GM12878 (cell line): ENCODE measurements around the gene KLRC2. TPM values are rescaled to one million over a fixed set of nuclear protein-coding genes. Genes with fewer than 3 reads are reported as not detected.

Experiments
- ATAC-seq: fragments of 200-7000 bp; cut with Tn5 transposase; 3 replicates; pipeline ENCODE4 v1.9.1; 2020; ENCODE audit warnings: mild to moderate bottlenecking, moderate library complexity
- BruUV-seq: library from RNA; stranded (reverse); fragments of 400-500 nt; replicated peaks from 2 replicates; lab custom pipeline; 2021; lab: Mats Ljungman, UMichigan
- CTCF ChIA-PET: fragments of 300-600 bp; sonication (Branson Sonifier 250); formaldehyde crosslinking; extraction: SDS; loops from one replicate; lab custom pipeline; 2021; ENCODE audit warnings: inconsistent platforms; lab: Yijun Ruan, JAX
- POLR2A ChIA-PET: fragments of 350-600 bp; formaldehyde crosslinking; extraction: SDS; loops from one replicate; lab custom pipeline; 2021; ENCODE audit warnings: inconsistent platforms; lab: Charles Lee
- RAD21 ChIA-PET: fragments of 300-600 bp; sonication (Branson Sonifier 250); formaldehyde crosslinking; loops from one replicate; lab custom pipeline; 2023; ENCODE audit warnings: antibody characterized with exemption; ENCODE audit not compliant: unreplicated experiment; lab: Charles Lee
- SMC1A ChIA-PET: fragments of 300-600 bp; sonication (Branson Sonifier 250); formaldehyde crosslinking; loops from one replicate; lab custom pipeline; 2023; ENCODE audit not compliant: unreplicated experiment, uncharacterized antibody; lab: Charles Lee
- DNase-seq: peaks from one replicate; pipeline ENCODE4 v3.0.0-alpha.2; 2011; ENCODE audit warnings: low read depth, low spot score
- FAIRE-seq: peaks from 3 replicates; lab custom pipeline; 2011; peaks lifted over from hg19 to GRCh38; lab: Jason Lieb, UNC
- H2AFZ ChIP-seq: 2 replicates; pipeline ENCODE4 v1.6.0; 2011; ENCODE audit warnings: low read depth, low read length, control low read depth; ENCODE audit not compliant: control insufficient read depth
- H3K27ac ChIP-seq: 2 replicates; pipeline ENCODE4 v1.5.1; 2011; ENCODE audit warnings: control low read depth; ENCODE audit not compliant: control insufficient read depth, insufficient read depth
- H3K27me3 ChIP-seq, 2 experiments: replicated peaks in 1 of 2; 2 replicates each; pipeline versions ENCODE4 v1.6.0 to v1.6.1; 2011; ENCODE audit warnings: low read length in 1 of 2; ENCODE audit not compliant: control insufficient read depth in 2 of 2, insufficient read depth in 2 of 2
- H3K36me3 ChIP-seq, 2 experiments: 2 replicates each; pipeline ENCODE4 v1.5.1; 2011; ENCODE audit warnings: low read length in 1 of 2; ENCODE audit not compliant: control insufficient read depth in 2 of 2, insufficient read depth in 2 of 2
- H3K4me1 ChIP-seq: 2 replicates; pipeline ENCODE4 v1.6.1; 2011; ENCODE audit warnings: mild to moderate bottlenecking, low read length, moderate library complexity, mixed read lengths; ENCODE audit not compliant: control insufficient read depth, insufficient read depth
- H3K4me2 ChIP-seq: 2 replicates; pipeline ENCODE4 v1.6.0; 2011; ENCODE audit warnings: control low read depth; ENCODE audit not compliant: control insufficient read depth, insufficient read depth
- H3K4me3 ChIP-seq: fragments of 200-600 bp; sonication (generic); 2 replicates; pipeline ENCODE4 v1.5.1; 2016
- H3K79me2 ChIP-seq: 2 replicates; pipeline ENCODE4 v1.6.0; 2011; ENCODE audit warnings: low read length; ENCODE audit not compliant: control insufficient read depth, insufficient read depth
- H3K9ac ChIP-seq: 2 replicates; pipeline ENCODE4 v1.8.0; 2011; ENCODE audit warnings: low read length, control low read depth, mixed read lengths; ENCODE audit not compliant: control insufficient read depth, insufficient read depth
- H3K9me3 ChIP-seq: replicated peaks from 3 replicates; pipeline ENCODE4 v1.5.1; 2011; ENCODE audit warnings: mild to moderate bottlenecking, low read length; ENCODE audit not compliant: control insufficient read depth, insufficient read depth
- H4K20me1 ChIP-seq: 2 replicates; pipeline ENCODE4 v1.6.0; 2011; ENCODE audit not compliant: control insufficient read depth, insufficient read depth
- ESRRA ChIP-seq: IDR thresholded peaks from 2 replicates; pipeline ENCODE4 v1.6.1; 2012; ENCODE audit warnings: mild to moderate bottlenecking, low read length, improper control_type of control experiment
- HDAC6 ChIP-seq: fragments of 200-600 bp; sonication (generic); IDR thresholded peaks from one replicate; pipeline ENCODE4 v1.8.0; 2017; ENCODE audit warnings: antibody characterized with exemption; ENCODE audit not compliant: unreplicated experiment
- HDGF ChIP-seq: fragments of 450-650 bp; IDR thresholded peaks from 2 replicates; pipeline ENCODE4 v1.6.1; 2016; ENCODE audit warnings: antibody characterized with exemption
- JUNB ChIP-seq: IDR thresholded peaks from 2 replicates; pipeline ENCODE4 v1.6.1; 2016; ENCODE audit warnings: antibody characterized with exemption, mild to moderate bottlenecking
- LARP7 ChIP-seq: fragments of 450-650 bp; IDR thresholded peaks from 2 replicates; pipeline ENCODE4 v1.6.1; 2017; ENCODE audit warnings: mild to moderate bottlenecking
- RCOR1 ChIP-seq: conservative IDR thresholded peaks from 2 replicates; pipeline ENCODE4 v1.6.1; 2012; ENCODE audit warnings: low read depth, low read length, improper control_type of control experiment
- ZNF217 ChIP-seq: fragments of 450-650 bp; IDR thresholded peaks from 2 replicates; pipeline ENCODE4 v1.6.1; 2017; ENCODE audit warnings: antibody characterized with exemption, mild to moderate bottlenecking
- ZNF24 ChIP-seq: fragments of 450-650 bp; IDR thresholded peaks from 2 replicates; pipeline ENCODE4 v1.6.1; 2017; ENCODE audit warnings: antibody characterized with exemption, mild to moderate bottlenecking
- WGBS: methylation state at CpG from one replicate; pipeline ENCODE4 v1.1.6; 2016; ENCODE audit warnings: low lambda C conversion rate; ENCODE audit not compliant: insufficient replicate concordance, insufficient coverage; ENCODE audit errors: missing lambda C conversion rate; 5-methylcytosine and 5-hydroxymethylcytosine counted together
- in situ Hi-C: fragments of 300-500 bp; cut with MboI; formaldehyde crosslinking; loops from 9 replicates; pipeline ENCODE4 v1.14.3; 2018; ENCODE audit warnings: mixed read lengths
- intact Hi-C: fragments of 100-400 bp; cut with micrococcal nuclease; formaldehyde crosslinking; loops from one replicate; pipeline ENCODE4 v1.14.2; 2022; ENCODE audit not compliant: unreplicated experiment
- polyA plus RNA-seq, 11 experiments: library from polyadenylated mRNA; depleted of rRNA in 4 of 11; unstranded in 6 of 11; stranded (reverse) in 5 of 11; fragments of >200 nt; fragmentation: Nextera tagmentation in 4 of 11; fragmentation: Illumina TruSeq in 1 of 11; extraction: Ambion mirVana in 4 of 11; extraction: Trizol in 1 of 11; gene quantifications; 1 replicate in 1 of 11; 2 replicates in 10 of 11; pipeline versions ENCODE4 v1.2.1 to v1.2.3, GENCODE V29; 2011 to 2016; ENCODE audit warnings: inconsistent platforms in 2 of 11, missing spikeins in 2 of 11, low read depth in 1 of 11
- total RNA-seq, 4 experiments: library from RNA; depleted of rRNA in 3 of 4; stranded (reverse); fragments of >200 nt in 3 of 4; fragmentation: Illumina TruSeq in 1 of 4; extraction: Trizol in 1 of 4; gene quantifications; 2 replicates each; pipeline versions ENCODE4 v1.2.1 to v1.2.3, GENCODE V29; 2013 to 2021
- TF ChIP-seq, protein P1 (sequence below): IDR thresholded peaks from 2 replicates; pipeline ENCODE4 v1.6.1; 2012; ENCODE audit warnings: improper control_type of control experiment, low read depth, low read length; ENCODE audit not compliant: insufficient replicate concordance
- TF ChIP-seq, protein P2 (sequence below): fragments of 450-650 bp; IDR thresholded peaks from 2 replicates; pipeline ENCODE4 v1.6.1; 2018; ENCODE audit warnings: borderline replicate concordance, mild to moderate bottlenecking; ENCODE audit not compliant: partially characterized antibody
- TF ChIP-seq, protein P3 (sequence below): fragments of 450-650 bp; conservative IDR thresholded peaks from 2 replicates; pipeline ENCODE4 v1.6.1; 2017; ENCODE audit warnings: mild to moderate bottlenecking, moderate library complexity
- TF ChIP-seq, protein P4 (sequence below): fragments of 450-650 bp; IDR thresholded peaks from 2 replicates; pipeline ENCODE4 v1.6.1; 2018; ENCODE audit warnings: mild to moderate bottlenecking, low read depth, moderate library complexity; ENCODE audit not compliant: partially characterized antibody

KLRC2 gene
- total and polyA plus RNA-seq, 10 of the 15 experiments (the other 5 are each of a cell fraction or from before 2014, with no cell fraction given), result 0.15 to 0.40 (median 0.20) TPM; not detected in 5

DNA sequence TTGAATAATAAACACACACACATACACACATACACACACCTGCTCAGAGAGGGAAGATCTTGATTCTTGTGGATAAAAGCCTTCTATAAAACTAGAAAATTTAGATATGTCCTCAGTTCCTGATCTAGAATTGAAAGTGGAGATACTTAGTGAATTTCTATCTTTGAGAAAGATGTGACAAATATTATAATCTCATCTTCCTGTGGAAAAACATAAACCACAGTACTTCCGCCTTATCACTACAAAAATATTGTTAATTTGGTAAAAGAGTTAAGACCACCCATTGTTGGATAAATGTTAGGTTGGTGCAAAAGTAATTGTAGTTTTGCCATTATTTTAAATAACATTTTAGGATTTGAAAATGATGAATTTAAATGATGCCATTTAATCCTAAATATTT lies 45.9 kb downstream of the KLRC2 start, which contains the start of gene KLRK1:
TSS of gene KLRK1 (minus strand) at position 138 of the 400 bp plus-strand sequence. CDS start 1,231 bp downstream, outside the sequence.
- no peak for FAIRE-seq
- POLR2A ChIA-PET, result no interaction called here
- no peak within 1 kb of the TSS for H3K27ac ChIP-seq
- TF ChIP-seq, protein P1, sequence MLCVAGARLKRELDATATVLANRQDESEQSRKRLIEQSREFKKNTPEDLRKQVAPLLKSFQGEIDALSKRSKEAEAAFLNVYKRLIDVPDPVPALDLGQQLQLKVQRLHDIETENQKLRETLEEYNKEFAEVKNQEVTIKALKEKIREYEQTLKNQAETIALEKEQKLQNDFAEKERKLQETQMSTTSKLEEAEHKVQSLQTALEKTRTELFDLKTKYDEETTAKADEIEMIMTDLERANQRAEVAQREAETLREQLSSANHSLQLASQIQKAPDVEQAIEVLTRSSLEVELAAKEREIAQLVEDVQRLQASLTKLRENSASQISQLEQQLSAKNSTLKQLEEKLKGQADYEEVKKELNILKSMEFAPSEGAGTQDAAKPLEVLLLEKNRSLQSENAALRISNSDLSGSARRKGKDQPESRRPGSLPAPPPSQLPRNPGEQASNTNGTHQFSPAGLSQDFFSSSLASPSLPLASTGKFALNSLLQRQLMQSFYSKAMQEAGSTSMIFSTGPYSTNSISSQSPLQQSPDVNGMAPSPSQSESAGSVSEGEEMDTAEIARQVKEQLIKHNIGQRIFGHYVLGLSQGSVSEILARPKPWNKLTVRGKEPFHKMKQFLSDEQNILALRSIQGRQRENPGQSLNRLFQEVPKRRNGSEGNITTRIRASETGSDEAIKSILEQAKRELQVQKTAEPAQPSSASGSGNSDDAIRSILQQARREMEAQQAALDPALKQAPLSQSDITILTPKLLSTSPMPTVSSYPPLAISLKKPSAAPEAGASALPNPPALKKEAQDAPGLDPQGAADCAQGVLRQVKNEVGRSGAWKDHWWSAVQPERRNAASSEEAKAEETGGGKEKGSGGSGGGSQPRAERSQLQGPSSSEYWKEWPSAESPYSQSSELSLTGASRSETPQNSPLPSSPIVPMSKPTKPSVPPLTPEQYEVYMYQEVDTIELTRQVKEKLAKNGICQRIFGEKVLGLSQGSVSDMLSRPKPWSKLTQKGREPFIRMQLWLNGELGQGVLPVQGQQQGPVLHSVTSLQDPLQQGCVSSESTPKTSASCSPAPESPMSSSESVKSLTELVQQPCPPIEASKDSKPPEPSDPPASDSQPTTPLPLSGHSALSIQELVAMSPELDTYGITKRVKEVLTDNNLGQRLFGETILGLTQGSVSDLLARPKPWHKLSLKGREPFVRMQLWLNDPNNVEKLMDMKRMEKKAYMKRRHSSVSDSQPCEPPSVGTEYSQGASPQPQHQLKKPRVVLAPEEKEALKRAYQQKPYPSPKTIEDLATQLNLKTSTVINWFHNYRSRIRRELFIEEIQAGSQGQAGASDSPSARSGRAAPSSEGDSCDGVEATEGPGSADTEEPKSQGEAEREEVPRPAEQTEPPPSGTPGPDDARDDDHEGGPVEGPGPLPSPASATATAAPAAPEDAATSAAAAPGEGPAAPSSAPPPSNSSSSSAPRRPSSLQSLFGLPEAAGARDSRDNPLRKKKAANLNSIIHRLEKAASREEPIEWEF, result no peak
- TF ChIP-seq, protein P2, sequence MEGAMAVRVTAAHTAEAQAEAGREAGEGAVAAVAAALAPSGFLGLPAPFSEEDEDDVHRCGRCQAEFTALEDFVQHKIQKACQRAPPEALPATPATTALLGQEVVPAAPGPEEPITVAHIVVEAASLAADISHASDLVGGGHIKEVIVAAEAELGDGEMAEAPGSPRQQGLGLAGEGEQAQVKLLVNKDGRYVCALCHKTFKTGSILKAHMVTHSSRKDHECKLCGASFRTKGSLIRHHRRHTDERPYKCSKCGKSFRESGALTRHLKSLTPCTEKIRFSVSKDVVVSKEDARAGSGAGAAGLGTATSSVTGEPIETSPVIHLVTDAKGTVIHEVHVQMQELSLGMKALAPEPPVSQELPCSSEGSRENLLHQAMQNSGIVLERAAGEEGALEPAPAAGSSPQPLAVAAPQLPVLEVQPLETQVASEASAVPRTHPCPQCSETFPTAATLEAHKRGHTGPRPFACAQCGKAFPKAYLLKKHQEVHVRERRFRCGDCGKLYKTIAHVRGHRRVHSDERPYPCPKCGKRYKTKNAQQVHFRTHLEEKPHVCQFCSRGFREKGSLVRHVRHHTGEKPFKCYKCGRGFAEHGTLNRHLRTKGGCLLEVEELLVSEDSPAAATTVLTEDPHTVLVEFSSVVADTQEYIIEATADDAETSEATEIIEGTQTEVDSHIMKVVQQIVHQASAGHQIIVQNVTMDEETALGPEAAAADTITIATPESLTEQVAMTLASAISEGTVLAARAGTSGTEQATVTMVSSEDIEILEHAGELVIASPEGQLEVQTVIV, result no peak
- no peak for TF ChIP-seq RCOR1
- no peak for TF ChIP-seq LARP7
- TF ChIP-seq ESRRA, result no peak
- TF ChIP-seq ZNF24, result no peak
- TF ChIP-seq, protein P3, sequence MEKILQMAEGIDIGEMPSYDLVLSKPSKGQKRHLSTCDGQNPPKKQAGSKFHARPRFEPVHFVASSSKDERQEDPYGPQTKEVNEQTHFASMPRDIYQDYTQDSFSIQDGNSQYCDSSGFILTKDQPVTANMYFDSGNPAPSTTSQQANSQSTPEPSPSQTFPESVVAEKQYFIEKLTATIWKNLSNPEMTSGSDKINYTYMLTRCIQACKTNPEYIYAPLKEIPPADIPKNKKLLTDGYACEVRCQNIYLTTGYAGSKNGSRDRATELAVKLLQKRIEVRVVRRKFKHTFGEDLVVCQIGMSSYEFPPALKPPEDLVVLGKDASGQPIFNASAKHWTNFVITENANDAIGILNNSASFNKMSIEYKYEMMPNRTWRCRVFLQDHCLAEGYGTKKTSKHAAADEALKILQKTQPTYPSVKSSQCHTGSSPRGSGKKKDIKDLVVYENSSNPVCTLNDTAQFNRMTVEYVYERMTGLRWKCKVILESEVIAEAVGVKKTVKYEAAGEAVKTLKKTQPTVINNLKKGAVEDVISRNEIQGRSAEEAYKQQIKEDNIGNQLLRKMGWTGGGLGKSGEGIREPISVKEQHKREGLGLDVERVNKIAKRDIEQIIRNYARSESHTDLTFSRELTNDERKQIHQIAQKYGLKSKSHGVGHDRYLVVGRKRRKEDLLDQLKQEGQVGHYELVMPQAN, result no peak
- TF ChIP-seq HDGF, result no peak
- no peak for TF ChIP-seq JUNB
- TF ChIP-seq, protein P4, sequence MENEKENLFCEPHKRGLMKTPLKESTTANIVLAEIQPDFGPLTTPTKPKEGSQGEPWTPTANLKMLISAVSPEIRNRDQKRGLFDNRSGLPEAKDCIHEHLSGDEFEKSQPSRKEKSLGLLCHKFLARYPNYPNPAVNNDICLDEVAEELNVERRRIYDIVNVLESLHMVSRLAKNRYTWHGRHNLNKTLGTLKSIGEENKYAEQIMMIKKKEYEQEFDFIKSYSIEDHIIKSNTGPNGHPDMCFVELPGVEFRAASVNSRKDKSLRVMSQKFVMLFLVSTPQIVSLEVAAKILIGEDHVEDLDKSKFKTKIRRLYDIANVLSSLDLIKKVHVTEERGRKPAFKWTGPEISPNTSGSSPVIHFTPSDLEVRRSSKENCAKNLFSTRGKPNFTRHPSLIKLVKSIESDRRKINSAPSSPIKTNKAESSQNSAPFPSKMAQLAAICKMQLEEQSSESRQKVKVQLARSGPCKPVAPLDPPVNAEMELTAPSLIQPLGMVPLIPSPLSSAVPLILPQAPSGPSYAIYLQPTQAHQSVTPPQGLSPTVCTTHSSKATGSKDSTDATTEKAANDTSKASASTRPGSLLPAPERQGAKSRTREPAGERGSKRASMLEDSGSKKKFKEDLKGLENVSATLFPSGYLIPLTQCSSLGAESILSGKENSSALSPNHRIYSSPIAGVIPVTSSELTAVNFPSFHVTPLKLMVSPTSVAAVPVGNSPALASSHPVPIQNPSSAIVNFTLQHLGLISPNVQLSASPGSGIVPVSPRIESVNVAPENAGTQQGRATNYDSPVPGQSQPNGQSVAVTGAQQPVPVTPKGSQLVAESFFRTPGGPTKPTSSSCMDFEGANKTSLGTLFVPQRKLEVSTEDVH, result no peak
- TF ChIP-seq ZNF217, result no peak
- no peak for TF ChIP-seq HDAC6

More for the DNA sequence above, 45.9 kb downstream of the KLRC2 start, which contains the start of gene KLRK1:
- no peaks in the 10 kb centered on the region for H3K79me2 ChIP-seq
- BruUV-seq, result no TSS peak
- peaks cover 1% of the 10 kb centered on the region; the same call in 1 of the 2 replicates for H3K4me1 ChIP-seq
- WGBS, result 8% methylated on average over 1 of the region's 1 CpG
- H3K27me3 ChIP-seq, result no peaks in the 10 kb centered on the region
- H3K9me3 ChIP-seq, result no peaks in the 10 kb centered on the region
- intact Hi-C loops, result loop anchor here (10.0 kb wide), 1 partner anchor 285 kb away; the partner anchor contains the start of gene STYK1
- no peak for DNase-seq
- H2AFZ ChIP-seq, result no peak within 1 kb of the TSS
- ChIA-PET CTCF (interaction anchor here (1.5 to 2.0 kb wide), 3 partner anchors 16 to 25 kb away, joined by 3 to 9 read pairs (median 6); no protein-coding TSS in a partner anchor), SMC1A (interaction anchor here (1.2 to 3.4 kb wide), 4 partner anchors 10 to 25 kb away, joined by 6 to 67 read pairs (median 6); no protein-coding TSS in a partner anchor), RAD21 (interaction anchor here (1.3 to 6.7 kb wide), 2 partner anchors 23 to 25 kb away, joined by 4 to 75 read pairs; no protein-coding TSS in a partner anchor)
- H3K4me2 ChIP-seq, result no peak within 1 kb of the TSS
- no peaks in the 10 kb centered on the region for H4K20me1 ChIP-seq
- H3K36me3 ChIP-seq, result no peaks in the 10 kb centered on the region
- H3K9ac ChIP-seq, result no peak within 1 kb of the TSS
- in situ Hi-C loops, result no loop called here
- no peak within 1 kb of the TSS for H3K4me3 ChIP-seq
- no peak for ATAC-seq
